Activated CD4-positive, alpha-beta T cell treated with anti-CD3 and anti-CD28 coated beads for 48 hours (primary cell): Measurements from ENCODE around the gene CNR2.
"Not testable (repeated sequence)": the region's sequence is repeated elsewhere in the genome, so short reads cannot be mapped to it uniquely, and the experiment has no call there.

Source experiments
- DNase-seq: peaks from one replicate; pipeline ENCODE4 v3.0.0-alpha.2; 2020

Gene CNR2

DNA sequence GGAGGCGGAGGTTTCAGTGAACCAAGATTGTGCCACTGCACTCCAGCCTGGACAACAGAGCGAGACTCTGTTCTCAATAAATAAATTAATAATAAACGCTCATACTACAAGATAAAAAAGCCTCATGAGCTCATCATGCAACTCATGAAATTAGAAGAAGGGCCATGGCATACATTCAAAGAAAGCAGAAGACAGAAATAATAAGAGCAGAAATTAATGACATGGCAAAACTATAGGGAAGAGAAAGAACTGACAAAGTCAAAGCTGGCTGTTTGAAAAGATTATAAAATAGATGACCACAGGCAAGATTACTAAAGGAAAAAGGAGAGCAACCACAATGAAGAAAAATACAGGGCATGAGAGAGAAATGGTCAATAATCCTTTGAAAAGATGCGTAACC, 30.4 kb downstream of the CNR2 start:
- no peak for DNase-seq

DNA sequence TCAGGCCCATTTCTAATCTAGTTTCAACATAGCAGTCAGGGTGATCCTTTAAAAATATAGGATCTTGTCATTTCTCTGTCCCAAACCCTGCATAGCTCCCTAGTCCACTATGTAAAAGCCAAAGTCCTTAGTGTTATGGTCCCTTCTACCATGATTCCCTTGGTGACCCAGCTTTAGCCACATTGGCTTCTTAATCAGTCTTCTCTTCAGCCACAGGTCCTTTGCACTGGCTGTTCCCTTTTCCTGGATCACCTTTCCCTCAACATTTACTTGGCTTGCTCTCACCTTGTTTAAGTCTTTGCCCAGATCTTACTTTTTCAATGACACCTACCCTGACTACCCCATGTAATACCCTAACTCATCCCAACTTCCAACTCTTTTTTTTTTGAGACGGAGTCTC, 33.4 kb downstream of the CNR2 start:
- no peak for DNase-seq

DNA sequence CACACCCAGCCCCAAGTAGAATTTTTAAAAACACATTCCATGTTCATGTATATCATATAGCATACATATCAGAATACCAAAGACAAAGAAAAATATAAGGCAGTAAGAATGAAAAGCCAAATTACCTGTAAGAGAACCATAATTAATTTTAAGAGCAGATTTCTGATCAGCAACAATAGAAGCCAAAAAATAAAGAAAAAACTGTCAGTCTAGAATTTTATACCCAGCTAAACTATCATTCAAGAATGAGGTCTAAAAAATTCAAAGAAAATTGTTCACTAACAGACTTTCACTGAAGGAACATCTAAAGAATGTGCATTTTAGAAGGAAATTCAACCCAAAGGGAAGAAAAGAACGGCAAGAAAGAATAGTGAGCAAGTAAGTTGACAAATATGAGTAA, 34.5 kb downstream of the CNR2 start:
- DNase-seq = no peak

DNA sequence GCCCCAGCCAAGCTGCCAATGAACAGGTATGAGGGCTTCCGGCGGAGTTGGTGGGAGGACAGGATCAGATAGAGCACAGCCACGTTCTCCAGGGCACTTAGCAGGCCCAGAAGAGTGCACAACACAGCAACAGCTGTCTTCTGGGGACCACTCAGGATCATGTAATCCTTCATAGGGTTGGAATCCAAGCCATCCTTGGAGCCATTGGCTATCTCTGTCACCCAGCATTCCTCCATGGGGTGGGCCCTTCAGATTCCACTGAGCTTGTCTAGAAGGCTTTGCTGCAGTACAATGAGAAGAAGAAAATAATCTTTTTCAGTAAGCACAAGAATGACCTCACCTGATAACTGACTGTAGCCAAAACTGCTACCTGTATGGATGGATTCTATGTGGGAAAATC, 37.8 kb downstream of the CNR2 start:
- no peak for DNase-seq

DNA sequence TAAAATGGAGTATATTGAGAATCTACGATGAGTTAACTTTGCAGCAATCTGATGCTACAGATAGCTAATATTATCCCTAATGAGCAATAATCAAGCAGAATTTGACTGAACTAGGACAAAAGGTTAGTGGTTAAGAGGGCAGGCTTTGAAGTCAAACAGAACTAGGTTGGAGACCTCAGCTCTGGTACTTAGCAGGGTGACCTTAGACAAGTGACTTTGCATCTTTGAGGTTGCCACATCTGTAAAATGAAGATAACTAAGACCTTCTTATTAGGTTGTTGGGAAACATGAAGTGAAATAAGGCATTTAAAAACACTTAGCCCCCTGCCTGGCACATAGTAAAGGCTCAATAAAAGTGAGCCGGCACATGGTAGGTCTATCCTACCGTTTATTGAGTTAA, 40.7 kb downstream of the CNR2 start:
- DNase-seq = no peak

GRCh38 chr1:23869051-23869450, 44.1 kb downstream of the CNR2 start:
- no peak for DNase-seq

GRCh38 chr1:23868557-23869016, 44.6 kb downstream of the CNR2 start:
- DNase-seq = no peak

GRCh38 chr1:23867895-23868556, 45.1 kb downstream of the CNR2 start, which contains the start of gene FUCA1:
FUCA1 (minus strand) TSS chr1:23868290; CDS start chr1:23868286, 4 bp downstream.
- DNase-seq = peak; percentile 95

- DNase-seq = no peak
Measured at GRCh38 chr1:23867542-23867894, 45.6 kb downstream of the CNR2 start.

DNA sequence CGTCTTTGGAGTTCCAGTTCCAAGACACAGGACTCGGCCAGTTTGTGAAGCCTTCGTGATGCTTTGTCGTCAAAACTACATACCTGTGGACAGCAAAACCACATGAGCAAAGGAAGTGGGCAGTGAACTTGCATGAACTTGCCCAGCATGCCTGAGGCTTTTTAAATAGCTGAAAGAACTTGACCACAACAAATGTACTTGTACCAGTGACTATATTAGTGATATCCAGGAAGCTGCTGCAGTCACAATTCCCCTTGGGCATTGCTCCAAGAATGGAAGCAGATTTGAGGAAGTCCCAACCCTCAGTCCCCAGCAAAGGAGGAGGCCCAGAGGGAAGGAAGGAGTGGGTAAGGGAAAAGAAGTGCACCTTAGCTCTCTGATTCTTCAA, 47.6 kb downstream of the CNR2 start:
- DNase-seq = no peak

- no peak for DNase-seq
Measured at GRCh38 chr1:23864801-23865542, 48.2 kb downstream of the CNR2 start.

- DNase-seq = no peak
Measured at GRCh38 chr1:23862640-23863039, 50.5 kb downstream of the CNR2 start.

GRCh38 chr1:23854568-23854967, 58.6 kb downstream of the CNR2 start:
- peak; percentile 5 for DNase-seq

DNA sequence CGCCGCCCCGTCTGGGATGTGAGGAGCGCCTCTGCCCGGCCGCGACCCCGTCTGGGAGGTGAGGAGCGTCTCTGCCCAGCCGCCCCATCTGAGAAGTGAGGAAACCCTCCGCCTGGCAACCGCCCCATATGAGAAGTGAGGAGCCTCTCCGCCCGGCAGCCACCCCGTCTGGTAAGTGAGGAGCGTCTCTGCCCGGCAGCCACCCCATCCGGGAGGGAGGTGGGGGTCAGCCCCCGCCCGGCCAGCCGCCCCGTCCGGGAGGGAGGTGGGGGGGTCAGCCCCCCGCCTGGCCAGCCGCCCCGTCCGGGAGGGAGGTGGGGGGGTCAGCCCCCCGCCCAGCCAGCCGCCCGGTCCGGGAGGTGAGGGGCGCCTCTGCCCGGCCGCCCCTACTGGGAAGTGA, 60.0 kb downstream of the CNR2 start:
- not testable (repeated sequence) for DNase-seq

DNA sequence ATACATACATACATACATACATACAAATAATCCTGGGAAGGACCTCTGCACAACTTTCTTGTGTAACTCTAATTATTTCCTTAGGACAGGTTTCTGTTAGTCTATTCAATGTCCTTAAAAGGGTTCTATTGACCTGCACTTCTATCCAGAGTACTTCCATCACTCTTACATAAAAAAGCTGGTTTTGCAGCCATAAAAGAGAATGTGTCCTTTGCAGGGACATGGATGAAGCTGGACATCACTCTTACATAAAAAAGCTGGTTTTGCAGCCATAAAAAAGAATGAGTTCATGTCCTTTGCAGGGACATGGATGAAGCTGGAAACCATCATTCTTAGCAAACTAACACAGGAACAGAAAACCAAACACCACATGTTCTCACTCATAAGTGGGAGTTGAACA, 61.8 kb downstream of the CNR2 start:
- DNase-seq = not testable (repeated sequence)

DNA sequence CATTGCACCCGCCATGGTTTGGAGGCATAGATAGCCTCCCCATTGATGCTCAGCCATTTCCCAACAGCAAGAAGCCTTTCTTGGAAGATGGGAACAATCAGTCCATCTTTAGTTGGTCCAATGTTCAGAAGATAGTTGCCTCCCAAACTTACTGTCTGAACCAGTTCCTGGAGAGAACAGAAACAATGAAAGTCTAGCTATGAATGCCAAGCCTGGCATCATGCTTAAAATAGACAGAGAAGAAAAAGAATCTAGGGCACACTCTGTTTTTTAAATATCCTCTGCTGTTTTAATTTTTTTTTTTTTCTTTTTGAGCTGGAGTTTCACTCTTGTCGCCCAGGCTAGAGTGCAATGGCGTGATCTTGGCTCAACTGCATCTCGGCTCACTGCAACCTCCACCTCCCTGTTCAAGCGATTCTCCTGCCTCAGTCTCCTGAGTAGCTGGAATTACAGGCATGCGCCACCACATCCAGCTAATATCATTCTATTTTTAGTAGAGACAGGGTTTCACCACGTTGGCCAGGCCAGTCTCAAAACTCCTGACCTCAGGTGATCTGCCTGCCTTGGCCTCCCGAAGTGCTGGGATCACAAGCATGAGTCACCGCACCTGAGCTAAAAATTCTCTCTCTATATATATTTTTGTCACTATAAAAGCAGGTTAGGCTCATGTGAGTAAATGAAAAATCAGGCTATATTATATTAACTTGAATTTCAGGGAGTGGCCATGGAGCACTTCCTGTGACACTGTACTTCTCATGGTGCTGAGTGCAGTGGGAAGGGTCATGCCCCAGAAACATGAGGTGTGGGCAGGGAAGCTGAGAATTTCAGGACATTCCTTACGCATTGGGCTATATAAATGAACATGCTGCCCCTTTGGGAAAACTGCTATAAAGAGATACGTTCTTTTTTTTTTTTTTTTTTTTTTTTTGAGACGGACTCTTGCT, 64.2 kb downstream of the CNR2 start:
- DNase-seq = no peak

- DNase-seq = not testable (repeated sequence)
Measured at GRCh38 chr1:23847482-23848095, 65.6 kb downstream of the CNR2 start.

- DNase-seq = no peak
Measured at GRCh38 chr1:23845163-23845562, 68.0 kb downstream of the CNR2 start.

- no peak for DNase-seq
Measured at GRCh38 chr1:23843644-23844043, 69.5 kb downstream of the CNR2 start.

DNA sequence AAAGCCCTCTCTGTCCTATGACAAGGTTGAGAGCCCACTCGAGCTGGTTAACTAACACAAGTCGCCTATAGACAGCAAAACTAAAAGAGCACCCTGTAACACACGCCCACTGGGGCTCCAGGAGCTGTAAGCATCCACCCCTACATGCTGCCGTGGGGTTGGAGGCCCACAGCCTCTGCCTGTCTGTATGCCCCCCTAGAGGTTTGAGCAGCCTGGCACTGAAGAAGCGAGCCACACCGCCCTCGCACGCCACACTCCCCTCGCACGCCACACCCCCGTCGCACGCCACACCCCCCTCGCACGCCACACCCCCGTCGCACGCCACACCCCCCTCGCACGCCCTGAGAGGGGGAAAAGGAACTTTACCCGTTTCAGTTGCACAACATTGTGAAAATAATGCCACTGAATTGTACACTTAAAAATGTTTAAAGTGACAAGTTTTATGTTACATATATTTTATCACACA, 74.7 kb downstream of the CNR2 start:
- DNase-seq = peak; percentile 81

DNA sequence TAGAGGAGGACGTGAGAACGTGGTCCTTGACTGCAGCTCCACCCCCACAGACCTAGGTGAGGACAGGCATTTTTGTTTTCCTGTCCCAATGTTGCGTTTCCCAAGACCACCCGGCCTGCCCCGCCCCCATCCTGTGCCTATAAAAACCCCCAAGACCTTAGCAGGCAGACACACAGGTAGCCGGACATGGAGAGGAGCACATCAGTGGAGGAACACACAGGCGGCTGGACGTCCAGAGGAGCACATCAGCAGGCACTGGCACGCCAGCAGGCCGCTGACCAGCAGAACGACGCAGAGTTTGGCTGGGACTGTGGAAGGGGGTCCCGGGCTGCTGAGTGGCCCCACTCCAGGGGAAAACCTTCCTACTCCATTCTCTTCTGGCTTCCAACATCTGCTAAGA, 75.3 kb downstream of the CNR2 start:
- peak; percentile 4 for DNase-seq

GRCh38 chr1:23836037-23836436, 77.1 kb downstream of the CNR2 start:
- no peak for DNase-seq

DNA sequence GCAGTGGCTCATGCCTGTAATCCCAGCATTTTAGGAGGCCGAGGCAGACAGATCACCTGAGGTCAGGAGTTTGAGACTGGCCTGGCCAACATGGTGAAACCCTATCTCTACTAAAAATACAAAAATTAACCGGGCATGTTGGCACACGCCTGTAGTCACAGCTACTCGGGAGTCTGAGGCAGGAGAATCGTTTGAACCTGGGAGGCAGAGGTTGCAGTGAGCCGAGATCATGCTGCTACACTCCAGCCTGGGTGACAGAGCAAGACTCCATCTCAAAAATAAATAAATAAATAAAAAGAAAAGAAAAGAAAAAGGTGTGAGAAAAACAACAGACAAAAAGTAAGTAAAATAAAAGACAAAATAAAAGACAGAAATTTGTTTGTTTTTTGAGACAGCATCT, 79.0 kb downstream of the CNR2 start:
- DNase-seq = not testable (repeated sequence)
